K562 (cell line): ENCODE data around the gene SAMD13. TPM values are rescaled to one million over a fixed set of nuclear protein-coding genes. Genes with fewer than 3 reads are reported as not detected.

Source experiments
- CCAR2 ChIP-seq: fragments of 200-400 bp; formaldehyde crosslinking; IDR thresholded peaks from 2 replicates; pipeline ENCODE4 v1.6.1; 2017; ENCODE audit warnings: mild to moderate bottlenecking, low read depth, low read length
- DDX20 ChIP-seq: fragments of 450-650 bp; IDR thresholded peaks from 2 replicates; pipeline ENCODE4 v1.6.1; 2016; ENCODE audit warnings: missing genetic modification characterization, low read depth, mild to moderate bottlenecking, missing compliant biosample characterization, moderate library complexity
- E2F3 ChIP-seq: fragments of 250-450 bp; sonication (Bioruptor Pico); IDR thresholded peaks from 2 replicates; pipeline ENCODE4 v1.4.0; 2020; ENCODE audit warnings: mild to moderate bottlenecking
- EP400 ChIP-seq: fragments of 450-650 bp; IDR thresholded peaks from 2 replicates; pipeline ENCODE4 v1.6.1; 2017; ENCODE audit warnings: antibody characterized with exemption, mild to moderate bottlenecking, moderate library complexity
- GATAD2B ChIP-seq: fragments of 450-650 bp; IDR thresholded peaks from 2 replicates; pipeline ENCODE4 v1.6.1; 2017; ENCODE audit warnings: mild to moderate bottlenecking, borderline replicate concordance
- HCFC1 ChIP-seq: IDR thresholded peaks from 2 replicates; pipeline ENCODE4 v1.6.1; 2012; ENCODE audit warnings: low read depth, low read length, improper control_type of control experiment
- LEF1 ChIP-seq: fragments of 450-650 bp; IDR thresholded peaks from 2 replicates; pipeline ENCODE4 v1.6.1; 2016; ENCODE audit warnings: mild to moderate bottlenecking
- MAFF ChIP-seq: IDR thresholded peaks from 2 replicates; pipeline ENCODE4 v1.6.1; 2012; ENCODE audit warnings: low read length, improper control_type of control experiment
- MTA1 ChIP-seq: fragments of 450-650 bp; IDR thresholded peaks from 2 replicates; pipeline ENCODE4 v1.6.1; 2017; ENCODE audit warnings: borderline replicate concordance
- RBBP5 ChIP-seq: fragments of 200-600 bp; sonication (generic); IDR thresholded peaks from 2 replicates; pipeline ENCODE4 v1.6.1; 2012; ENCODE audit warnings: borderline replicate concordance, mild to moderate bottlenecking, low read length, control low read depth, inconsistent platforms; ENCODE audit not compliant: insufficient read depth, poor library complexity, severe bottlenecking
- SP1 ChIP-seq: sonication (generic); formaldehyde crosslinking; IDR thresholded peaks from 2 replicates; pipeline ENCODE4 v1.8.1; 2022; ENCODE audit warnings: mild to moderate bottlenecking, missing genetic modification reagents
- SP2 ChIP-seq: IDR thresholded peaks from 2 replicates; pipeline ENCODE4 v1.6.1; 2011; ENCODE audit warnings: mild to moderate bottlenecking, low read depth, low read length, moderate library complexity; ENCODE audit not compliant: poor library complexity, severe bottlenecking; ENCODE audit errors: extremely low read depth
- UBTF ChIP-seq, 2 experiments: IDR thresholded peaks; 2 replicates each; pipeline ENCODE4 v1.6.1; 2012; ENCODE audit warnings: improper control_type of control experiment in 2 of 2, low read depth in 2 of 2, low read length in 2 of 2, borderline replicate concordance in 1 of 2
- ZBTB11 ChIP-seq, 3 experiments: fragments of 200-800 bp in 1 of 3; fragments of 250-450 bp in 1 of 3; fragments of 450-650 bp in 1 of 3; sonication (Bioruptor Pico) in 1 of 3; sonication (Bioruptor generic) in 1 of 3; formaldehyde crosslinking in 1 of 3; IDR thresholded peaks; 2 replicates each; pipeline versions ENCODE4 v1.6.1 to v1.8.0; 2016 to 2022; ENCODE audit warnings: mild to moderate bottlenecking in 2 of 3, missing genetic modification characterization in 2 of 3, missing compliant biosample characterization in 1 of 3, moderate library complexity in 1 of 3
- ZKSCAN1 ChIP-seq: fragments of 150-350 bp; IDR thresholded peaks from 2 replicates; pipeline ENCODE4 v1.6.1; 2016; ENCODE audit warnings: low read depth, low read length
- ZNF766 ChIP-seq: fragments of 200-800 bp; sonication (Bioruptor generic); conservative IDR thresholded peaks from 2 replicates; pipeline ENCODE4 v1.6.1; 2016; ENCODE audit warnings: missing genetic modification characterization, missing compliant biosample characterization
- polyA plus RNA-seq, 8 experiments: library from polyadenylated mRNA; depleted of rRNA in 4 of 8; stranded (reverse) in 5 of 8; unstranded in 3 of 8; fragments of >200 nt; fragmentation: Nextera tagmentation in 2 of 8; fragmentation: Illumina TruSeq in 1 of 8; extraction: Ambion mirVana in 2 of 8; extraction: Trizol in 1 of 8; gene quantifications; 2 replicates each; pipeline versions ENCODE4 v1.2.1 to v1.2.3, GENCODE V29; 2011 to 2014; ENCODE audit warnings: inconsistent platforms in 1 of 8, missing spikeins in 1 of 8
- total RNA-seq, 7 experiments: library from RNA; depleted of rRNA in 6 of 7; stranded (reverse); fragments of >200 nt in 6 of 7; fragmentation: Illumina TruSeq in 2 of 7; extraction: Trizol in 2 of 7; gene quantifications; 2 replicates each; pipeline versions ENCODE4 v1.2.1 to v1.2.3, GENCODE V29; 2011 to 2021; ENCODE audit warnings: low replicate concordance in 1 of 7
- TF ChIP-seq, protein P1 (sequence below): fragments of 450-650 bp; formaldehyde crosslinking; IDR thresholded peaks from 2 replicates; pipeline ENCODE4 v1.4.0; 2022; ENCODE audit warnings: missing genetic modification characterization
- TF ChIP-seq, protein P2 (sequence below), 2 experiments: IDR thresholded peaks; 2 replicates each; pipeline ENCODE4 v1.6.1; 2011; ENCODE audit warnings: borderline replicate concordance in 1 of 2, control low read depth in 1 of 2, low read depth in 1 of 2, low read length in 1 of 2, mild to moderate bottlenecking in 1 of 2, mixed read lengths in 1 of 2, moderate library complexity in 1 of 2; ENCODE audit not compliant: insufficient read depth in 1 of 2, insufficient read length in 1 of 2, poor library complexity in 1 of 2, severe bottlenecking in 1 of 2; ENCODE audit errors: extremely low read depth in 1 of 2
- TF ChIP-seq, protein P3 (sequence below): fragments of 250-450 bp; sonication (Bioruptor Pico); IDR thresholded peaks from 2 replicates; pipeline ENCODE4 v1.9.0; 2021; ENCODE audit warnings: mild to moderate bottlenecking

The SAMD13 gene
- total and polyA plus RNA-seq, 9 of the 15 experiments (the other 6 are each of a cell fraction or from before 2014, with no cell fraction given), result 0.78 to 2.7 (median 1.00) TPM

DNA sequence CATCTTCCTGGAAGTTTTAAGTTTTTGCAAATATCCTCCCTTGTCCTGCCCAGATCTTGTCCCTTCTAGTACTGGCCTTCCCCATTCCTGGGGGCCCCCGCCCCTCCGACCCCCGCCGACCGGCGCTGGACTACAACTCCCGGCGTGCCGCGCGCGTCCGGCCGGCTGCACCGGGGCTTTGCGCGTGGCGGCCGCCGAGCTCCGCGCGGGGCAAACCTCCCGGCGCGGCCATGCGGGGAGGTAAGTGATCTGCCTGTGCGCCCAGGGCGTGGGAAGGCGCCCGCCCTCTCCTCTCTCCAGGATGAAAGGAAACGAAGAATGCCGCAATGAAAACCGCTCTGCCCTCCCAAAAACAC lies 3.2 kb upstream of the SAMD13 start (continued):
- TF ChIP-seq, protein P1, sequence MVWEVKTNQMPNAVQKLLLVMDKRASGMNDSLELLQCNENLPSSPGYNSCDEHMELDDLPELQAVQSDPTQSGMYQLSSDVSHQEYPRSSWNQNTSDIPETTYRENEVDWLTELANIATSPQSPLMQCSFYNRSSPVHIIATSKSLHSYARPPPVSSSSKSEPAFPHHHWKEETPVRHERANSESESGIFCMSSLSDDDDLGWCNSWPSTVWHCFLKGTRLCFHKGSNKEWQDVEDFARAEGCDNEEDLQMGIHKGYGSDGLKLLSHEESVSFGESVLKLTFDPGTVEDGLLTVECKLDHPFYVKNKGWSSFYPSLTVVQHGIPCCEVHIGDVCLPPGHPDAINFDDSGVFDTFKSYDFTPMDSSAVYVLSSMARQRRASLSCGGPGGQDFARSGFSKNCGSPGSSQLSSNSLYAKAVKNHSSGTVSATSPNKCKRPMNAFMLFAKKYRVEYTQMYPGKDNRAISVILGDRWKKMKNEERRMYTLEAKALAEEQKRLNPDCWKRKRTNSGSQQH (CRISPR knock-in tag), result no peak
- TF ChIP-seq MAFF (no peak), SP2 (no peak), DDX20 (tag) (no peak), UBTF (IDR thresholded peaks at IDR 0.05; ENCODE audit: borderline replicate concordance in 1 of 2, low read depth in 2 of 2, low read length in 2 of 2) (no peak), HCFC1 (peak; percentile 89), MTA1 (no peak), RBBP5 (no peak), GATAD2B (peak; percentile 80; the same call in 1 of the 2 replicates), E2F3 (CRISPR knock-in tag) (0 out of 2 replicates have a peak, but pooled peaks have one; percentile 31), LEF1 (no peak), ZBTB11 (CRISPR knock-in tag; IDR thresholded peaks at IDR 0.05) (peak in 1 of 3 experiments; percentile 71; a peak in 2 of 6 replicates), SP1 (CRISPR knock-in tag) (no peak), CCAR2 (no peak), ZKSCAN1 (no peak), EP400 (peak; percentile 49; the same call in 1 of the 2 replicates), ZNF766 (CRISPR knock-in tag) (peak; percentile 15; the same call in 1 of the 2 replicates)
- TF ChIP-seq, protein P2, sequence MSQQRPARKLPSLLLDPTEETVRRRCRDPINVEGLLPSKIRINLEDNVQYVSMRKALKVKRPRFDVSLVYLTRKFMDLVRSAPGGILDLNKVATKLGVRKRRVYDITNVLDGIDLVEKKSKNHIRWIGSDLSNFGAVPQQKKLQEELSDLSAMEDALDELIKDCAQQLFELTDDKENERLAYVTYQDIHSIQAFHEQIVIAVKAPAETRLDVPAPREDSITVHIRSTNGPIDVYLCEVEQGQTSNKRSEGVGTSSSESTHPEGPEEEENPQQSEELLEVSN (IDR thresholded peaks at IDR 0.05; ENCODE audit: borderline replicate concordance in 1 of 2, extremely low read depth in 1 of 2, insufficient read depth in 1 of 2, insufficient read length in 1 of 2, low read depth in 1 of 2, low read length in 1 of 2, poor library complexity in 1 of 2, severe bottlenecking in 1 of 2), result peak; percentile 69 to 93
- TF ChIP-seq, protein P3, sequence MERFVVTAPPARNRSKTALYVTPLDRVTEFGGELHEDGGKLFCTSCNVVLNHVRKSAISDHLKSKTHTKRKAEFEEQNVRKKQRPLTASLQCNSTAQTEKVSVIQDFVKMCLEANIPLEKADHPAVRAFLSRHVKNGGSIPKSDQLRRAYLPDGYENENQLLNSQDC (CRISPR knock-in tag), result no peak
